PC-9 (cell line): ENCODE results near the gene AQP9. TPM values are rescaled to one million over a fixed set of nuclear protein-coding genes. Genes with fewer than 3 reads are reported as not detected.

Experiments
- BruUV-seq: library from RNA; stranded (reverse); fragments of 400-500 nt; replicated peaks from 2 replicates; lab custom pipeline; 2021; lab: Mats Ljungman, UMichigan
- CTCF ChIA-PET: fragments of 300-600 bp; sonication (Branson Sonifier 250); formaldehyde crosslinking; loops from one replicate; lab custom pipeline; 2022; ENCODE audit warnings: antibody characterized with exemption; lab: Charles Lee
- POLR2A ChIA-PET: fragments of 300-600 bp; sonication (Branson Sonifier 250); formaldehyde crosslinking; loops from one replicate; lab custom pipeline; 2022; ENCODE audit warnings: antibody characterized with exemption; ENCODE audit not compliant: unreplicated experiment; lab: Charles Lee
- DNase-seq, 2 experiments: peaks; one replicate each; pipeline versions ENCODE4 v3.0.0 to v3.0.0-alpha.2; 2015 to 2022; ENCODE audit warnings: mixed read lengths in 1 of 2
- H2AFZ ChIP-seq: fragments of 200-600 bp; sonication (generic); 2 replicates; pipeline ENCODE4 v1.8.1; 2017; ENCODE audit warnings: antibody characterized with exemption
- H3F3A ChIP-seq: fragments of 200-600 bp; sonication (generic); 2 replicates; pipeline ENCODE4 v1.8.1; 2017; ENCODE audit warnings: antibody characterized with exemption, mild to moderate bottlenecking, low read depth; ENCODE audit not compliant: insufficient read depth
- H3K27ac ChIP-seq: fragments of 200-600 bp; sonication (generic); 2 replicates; pipeline ENCODE4 v1.6.1; 2016; ENCODE audit warnings: mixed run types
- H3K27me3 ChIP-seq: fragments of 200-600 bp; sonication (generic); 2 replicates; pipeline ENCODE4 v1.6.1; 2016; ENCODE audit warnings: low read depth, mixed run types; ENCODE audit not compliant: insufficient read depth
- H3K36me3 ChIP-seq: fragments of 200-600 bp; sonication (generic); 2 replicates; pipeline ENCODE4 v1.6.1; 2016; ENCODE audit warnings: low read depth, mixed run types
- H3K4me1 ChIP-seq: fragments of 200-600 bp; sonication (generic); replicated peaks from 2 replicates; pipeline ENCODE4 v1.6.1; 2016; ENCODE audit warnings: mixed run types; ENCODE audit not compliant: insufficient read depth
- H3K4me2 ChIP-seq: fragments of 200-600 bp; sonication (generic); 2 replicates; pipeline ENCODE4 v1.6.1; 2017; ENCODE audit warnings: mixed run types
- H3K4me3 ChIP-seq: fragments of 200-600 bp; sonication (generic); 2 replicates; pipeline ENCODE4 v1.6.1; 2016; ENCODE audit warnings: mixed run types
- H3K79me2 ChIP-seq: fragments of 200-600 bp; sonication (generic); 2 replicates; pipeline ENCODE4 v1.6.1; 2017; ENCODE audit warnings: low read depth, mixed run types
- H3K9me2 ChIP-seq: fragments of 200-600 bp; sonication (generic); 2 replicates; pipeline ENCODE4 v1.8.1; 2017; ENCODE audit warnings: mild to moderate bottlenecking; ENCODE audit not compliant: insufficient read depth
- H3K9me3 ChIP-seq: fragments of 200-600 bp; sonication (generic); 2 replicates; pipeline ENCODE4 v1.8.1; 2016; ENCODE audit warnings: low read depth; ENCODE audit not compliant: insufficient read depth
- H4K20me1 ChIP-seq: fragments of 200-600 bp; sonication (generic); 2 replicates; pipeline ENCODE4 v1.8.1; 2017; ENCODE audit not compliant: insufficient read depth
- CTCF ChIP-seq: fragments of 200-600 bp; sonication (generic); conservative IDR thresholded peaks from 2 replicates; pipeline ENCODE4 v1.6.1; 2017; ENCODE audit warnings: mixed run types, antibody characterized with exemption, mild to moderate bottlenecking, moderate library complexity
- EZH2 ChIP-seq: fragments of 200-600 bp; sonication (generic); IDR thresholded peaks from 2 replicates; pipeline ENCODE4 v1.8.0; 2017; ENCODE audit warnings: antibody characterized with exemption, low read depth
- intact Hi-C: fragments of 100-400 bp; cut with micrococcal nuclease; formaldehyde crosslinking; loops from one replicate; pipeline ENCODE4 v1.10.0; 2022; ENCODE audit not compliant: unreplicated experiment
- total RNA-seq: library from RNA; stranded (reverse); gene quantifications from 2 replicates; pipeline ENCODE4 v1.2.3, GENCODE V29; 2021

Gene AQP9
- total RNA-seq, 1 experiment from 2014 or later = not detected

- no peaks in the 10 kb centered on the region for H3K36me3 ChIP-seq
- peak; percentile 48 to 69 for DNase-seq
- H4K20me1 ChIP-seq = no peaks in the 10 kb centered on the region
- no TSS peak for BruUV-seq
- peaks cover 25% of the 10 kb centered on the region for H3K4me1 ChIP-seq
- intact Hi-C loops = loop anchor here (1.0 to 10.0 kb wide), 14 partner anchors 33 to 639 kb away; partner anchors contain the start of genes ADAM10 and MINDY2
- no peak overlapping the region for H3K4me2 ChIP-seq
- ChIA-PET CTCF (interaction anchor here (0.6 to 1.2 kb wide), 3 partner anchors 39 to 708 kb away, joined by 3 to 8 read pairs (median 7); no protein-coding TSS in a partner anchor), POLR2A (interaction anchor here (0.6 to 0.7 kb wide), 2 partner anchors 164 to 445 kb away, joined by 3 to 5 read pairs; no protein-coding TSS in a partner anchor)
- H3K27me3 ChIP-seq = no peaks in the 10 kb centered on the region
- no peaks in the 10 kb centered on the region for H3K9me2 ChIP-seq
- H3K27ac ChIP-seq = peak overlapping the region; percentile 32; the same call in 1 of the 2 replicates
- H2AFZ ChIP-seq = no peak overlapping the region
- H3K9me3 ChIP-seq = no peaks in the 10 kb centered on the region
- TF ChIP-seq EZH2 = no peak
- peak; percentile 87 for TF ChIP-seq CTCF
- H3K4me3 ChIP-seq = no peak overlapping the region
- no peaks in the 10 kb centered on the region for H3K79me2 ChIP-seq
- peaks cover 5% of the 10 kb centered on the region; the same call in 1 of the 2 replicates for H3F3A ChIP-seq
Observed at GRCh38 chr15:58227706-58228543, 89.7 kb downstream of the AQP9 start.

DNA sequence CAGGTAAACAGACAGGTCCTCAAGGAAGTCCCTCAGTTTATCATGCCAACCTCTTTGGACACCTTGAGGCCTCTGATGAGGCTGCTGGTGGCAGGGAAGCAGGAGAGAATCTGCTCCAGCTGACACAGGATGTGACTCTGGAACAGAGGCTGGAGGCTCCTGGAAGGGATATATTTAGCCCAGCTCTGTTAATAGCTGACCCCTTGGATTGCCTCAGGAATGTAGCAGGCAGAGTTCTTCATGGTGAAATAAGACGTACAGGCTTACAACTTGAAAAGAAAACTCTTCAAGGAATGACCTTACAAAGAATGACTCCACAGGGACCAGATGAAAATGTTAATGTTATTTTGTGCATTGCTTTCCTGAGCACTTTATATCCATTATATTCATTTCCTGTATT lies 90.5 kb downstream of the AQP9 start:
- H2AFZ ChIP-seq = no peak overlapping the region
- H3K4me3 ChIP-seq = no peak overlapping the region
- no peak for DNase-seq
- H4K20me1 ChIP-seq = no peaks in the 10 kb centered on the region
- H3K27me3 ChIP-seq = no peaks in the 10 kb centered on the region
- no peaks in the 10 kb centered on the region for H3K9me3 ChIP-seq
- peaks cover 5% of the 10 kb centered on the region; the same call in 1 of the 2 replicates for H3F3A ChIP-seq
- POLR2A ChIA-PET = interaction anchor here (0.6 kb wide), 1 partner anchor 163 kb away, joined by 5 read pairs; no protein-coding TSS in a partner anchor
- intact Hi-C loops = loop anchor here (1.0 to 10.0 kb wide), 11 partner anchors 42 to 639 kb away; partner anchors contain the start of genes ADAM10 and MINDY2
- H3K4me2 ChIP-seq = peak overlapping the region; percentile 18
- CTCF ChIA-PET = interaction anchor here (0.6 to 1.2 kb wide), 3 partner anchors 243 to 707 kb away, joined by 6 to 8 read pairs (median 7); no protein-coding TSS in a partner anchor
- peak overlapping the region; percentile 32; the same call in 1 of the 2 replicates for H3K27ac ChIP-seq
- H3K36me3 ChIP-seq = no peaks in the 10 kb centered on the region
- peaks cover 28% of the 10 kb centered on the region for H3K4me1 ChIP-seq
- TF ChIP-seq EZH2 (no peak), CTCF (no peak)
- BruUV-seq = no TSS peak
- H3K79me2 ChIP-seq = no peaks in the 10 kb centered on the region
- H3K9me2 ChIP-seq = no peaks in the 10 kb centered on the region

DNA sequence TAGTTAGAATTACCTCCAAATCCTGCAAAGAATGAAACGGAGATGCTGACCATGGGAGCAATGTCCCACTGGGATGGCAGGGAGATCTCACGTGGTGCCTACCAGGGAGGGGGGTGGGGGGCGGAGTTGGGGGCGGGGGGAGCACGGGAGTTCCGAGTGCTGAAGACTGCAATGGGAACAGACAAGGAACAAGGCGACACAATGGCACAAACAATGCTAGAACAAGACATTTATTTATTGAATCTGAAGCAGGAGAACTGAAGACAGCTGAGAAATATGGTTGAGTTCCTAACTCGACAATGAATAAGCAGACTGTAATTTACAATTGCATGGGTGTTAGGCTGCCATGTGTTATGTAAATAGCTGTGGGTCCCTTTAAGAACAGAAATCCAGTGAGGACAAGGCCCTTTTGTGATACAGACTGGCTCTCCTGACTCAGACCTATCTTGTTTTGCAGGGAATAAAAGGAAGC lies 91.2 kb downstream of the AQP9 start:
- no peaks in the 10 kb centered on the region for H3K9me3 ChIP-seq
- no peaks in the 10 kb centered on the region for H3K36me3 ChIP-seq
- H3K27me3 ChIP-seq = no peaks in the 10 kb centered on the region
- no peaks in the 10 kb centered on the region for H4K20me1 ChIP-seq
- no peak overlapping the region for H3K4me3 ChIP-seq
- no peaks in the 10 kb centered on the region for H3K79me2 ChIP-seq
- H3K9me2 ChIP-seq = no peaks in the 10 kb centered on the region
- no peak for TF ChIP-seq CTCF
- TF ChIP-seq EZH2 = no peak
- H3F3A ChIP-seq = peaks cover 10% of the 10 kb centered on the region
- CTCF ChIA-PET = interaction anchor here (0.7 kb wide), 1 partner anchor 565 kb away, joined by 6 read pairs; no protein-coding TSS in a partner anchor
- DNase-seq = no peak
- H3K27ac ChIP-seq = peak overlapping the region; percentile 32; the same call in 1 of the 2 replicates
- H3K4me2 ChIP-seq = no peak overlapping the region; the same call in 1 of the 2 replicates
- no peak overlapping the region for H2AFZ ChIP-seq
- POLR2A ChIA-PET = interaction anchor here (0.7 kb wide), 1 partner anchor 376 kb away, joined by 4 read pairs; no protein-coding TSS in a partner anchor
- H3K4me1 ChIP-seq = peaks cover 34% of the 10 kb centered on the region
- BruUV-seq = no TSS peak
- intact Hi-C loops = loop anchor here (2.0 to 10.0 kb wide), 8 partner anchors 118 to 638 kb away; partner anchors contain the start of genes ADAM10 and MINDY2
